Pulmonary artery endothelial cell (primary cell): ENCODE results near the gene BZW1. TPM values are rescaled to one million over a fixed set of nuclear protein-coding genes. Genes with fewer than 3 reads are reported as not detected.

Source experiments
- DNase-seq: peaks from one replicate; pipeline ENCODE4 v3.0.0-alpha.2; 2011; ENCODE audit warnings: low read depth, low spot score
- total RNA-seq: library from RNA; depleted of rRNA; stranded (reverse); fragments of >200 nt; gene quantifications from 2 replicates; pipeline ENCODE4 v1.2.3, GENCODE V29; 2014

Gene BZW1
- total RNA-seq, 1 donor from 2014 or later = 747 TPM

DNA sequence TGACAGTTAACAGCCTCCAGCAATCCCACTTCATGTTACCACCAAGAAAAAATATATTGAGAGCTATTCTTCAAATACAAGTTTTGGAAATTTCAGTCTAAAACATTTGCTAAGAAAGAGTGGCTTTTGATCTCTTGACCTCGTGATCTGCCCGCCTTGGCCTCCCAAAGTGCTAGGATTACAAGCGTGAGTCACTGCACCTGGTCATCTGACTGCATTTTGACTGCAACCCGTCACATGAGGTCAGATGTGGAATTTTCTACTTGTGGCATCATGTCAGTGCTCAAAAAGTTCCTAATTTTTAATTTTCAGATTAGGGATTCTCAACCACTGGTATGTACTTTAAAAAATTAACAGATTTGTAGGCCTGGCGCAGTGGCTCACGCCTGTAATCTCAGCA lies 61.9 kb downstream of the BZW1 start:
- no peak for DNase-seq

Other genes with a start within 250 kb of the BZW1 start
- gene AOX1, start 225.9 kb upstream of the BZW1 start, total RNA-seq = 3.4 and 14.5 TPM in 2 replicates
- gene CLK1, start 52.7 kb downstream of the BZW1 start, total RNA-seq = 79.0 and 94.0 TPM in 2 replicates
- 19.1 and 38.4 TPM in 2 replicates for gene PPIL3, start 77.2 kb downstream of the BZW1 start, total RNA-seq
- 14.6 and 27.0 TPM in 2 replicates for gene NIF3L1, start 77.5 kb downstream of the BZW1 start, total RNA-seq
- 19.8 and 24.8 TPM in 2 replicates for gene ORC2, start 151.8 kb downstream of the BZW1 start, total RNA-seq